Measurements from ENCODE around the gene MYH14. TPM values are rescaled to one million over a fixed set of nuclear protein-coding genes. Genes with fewer than 3 reads are reported as not detected.

MYH14 gene
- total RNA-seq, 1 experiment from 2014 or later = 0.84 TPM

DNA sequence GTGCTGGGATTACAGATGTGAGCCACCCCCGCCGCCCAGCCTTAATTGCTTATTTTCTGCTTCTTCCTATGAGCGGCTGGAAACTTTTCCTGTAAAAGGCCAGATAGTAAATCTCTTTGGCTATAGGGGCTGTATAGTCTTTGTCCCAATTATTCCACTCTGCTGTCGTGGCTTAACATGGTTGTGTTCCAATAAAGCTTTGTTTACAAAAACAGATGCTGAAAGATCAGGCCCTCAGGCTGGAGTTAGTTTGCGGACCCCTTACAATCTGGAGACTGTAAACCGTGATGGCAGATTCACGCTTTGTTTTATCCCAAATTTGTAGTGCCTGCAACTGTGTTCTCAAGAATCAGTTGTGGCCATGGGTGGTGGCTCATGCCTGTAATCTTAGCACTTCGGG is 115.0 kb downstream of the MYH14 start:
- Histone ChIP-seq H3K4me3 (ENCODE audit: low read depth, low read length, poor library complexity, severe bottlenecking) (no peak overlapping the region), H3K9me3 (ENCODE audit: low read depth, low read length, poor library complexity, severe bottlenecking) (no peaks in the 10 kb centered on the region), H3K36me3 (ENCODE audit: insufficient read depth, low read length, poor library complexity, severe bottlenecking) (no peaks in the 10 kb centered on the region), H3K27ac (ENCODE audit: low read depth, low read length, poor library complexity, severe bottlenecking) (no peak overlapping the region), H3K4me1 (ENCODE audit: insufficient read depth, low read length, poor library complexity, severe bottlenecking) (peaks cover 13% of the 10 kb centered on the region), H3K27me3 (replicated peaks; ENCODE audit: insufficient read depth, low read depth, low read length, poor library complexity) (peaks cover 14% of the 10 kb centered on the region)
- POLR2A ChIA-PET (ENCODE audit: low non-redundant PET) = no interaction called here
- DNase-seq (ENCODE audit: low spot score) = no peak
- CTCF ChIA-PET = no interaction called here
- no TSS peak for BruUV-seq (replicated peaks)
- intact Hi-C loops (cut with micrococcal nuclease; ENCODE audit: unreplicated experiment) = no loop called here
- no peak for TF ChIP-seq EZH2 (IDR thresholded peaks at IDR 0.05; ENCODE audit: borderline replicate concordance, low read depth, low read length, poor library complexity, severe bottlenecking)
- TF ChIP-seq, protein P1, sequence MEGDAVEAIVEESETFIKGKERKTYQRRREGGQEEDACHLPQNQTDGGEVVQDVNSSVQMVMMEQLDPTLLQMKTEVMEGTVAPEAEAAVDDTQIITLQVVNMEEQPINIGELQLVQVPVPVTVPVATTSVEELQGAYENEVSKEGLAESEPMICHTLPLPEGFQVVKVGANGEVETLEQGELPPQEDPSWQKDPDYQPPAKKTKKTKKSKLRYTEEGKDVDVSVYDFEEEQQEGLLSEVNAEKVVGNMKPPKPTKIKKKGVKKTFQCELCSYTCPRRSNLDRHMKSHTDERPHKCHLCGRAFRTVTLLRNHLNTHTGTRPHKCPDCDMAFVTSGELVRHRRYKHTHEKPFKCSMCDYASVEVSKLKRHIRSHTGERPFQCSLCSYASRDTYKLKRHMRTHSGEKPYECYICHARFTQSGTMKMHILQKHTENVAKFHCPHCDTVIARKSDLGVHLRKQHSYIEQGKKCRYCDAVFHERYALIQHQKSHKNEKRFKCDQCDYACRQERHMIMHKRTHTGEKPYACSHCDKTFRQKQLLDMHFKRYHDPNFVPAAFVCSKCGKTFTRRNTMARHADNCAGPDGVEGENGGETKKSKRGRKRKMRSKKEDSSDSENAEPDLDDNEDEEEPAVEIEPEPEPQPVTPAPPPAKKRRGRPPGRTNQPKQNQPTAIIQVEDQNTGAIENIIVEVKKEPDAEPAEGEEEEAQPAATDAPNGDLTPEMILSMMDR (conservative IDR thresholded peaks at IDR 0.05; ENCODE audit: low read depth, low read length) = no peak

- CTCF ChIA-PET = no interaction called here
- BruUV-seq (replicated peaks) = no TSS peak
- intact Hi-C loops (cut with micrococcal nuclease; ENCODE audit: unreplicated experiment) = no loop called here
Measured at GRCh38 chr19:50319156-50319555, 115.7 kb downstream of the MYH14 start.

DNA sequence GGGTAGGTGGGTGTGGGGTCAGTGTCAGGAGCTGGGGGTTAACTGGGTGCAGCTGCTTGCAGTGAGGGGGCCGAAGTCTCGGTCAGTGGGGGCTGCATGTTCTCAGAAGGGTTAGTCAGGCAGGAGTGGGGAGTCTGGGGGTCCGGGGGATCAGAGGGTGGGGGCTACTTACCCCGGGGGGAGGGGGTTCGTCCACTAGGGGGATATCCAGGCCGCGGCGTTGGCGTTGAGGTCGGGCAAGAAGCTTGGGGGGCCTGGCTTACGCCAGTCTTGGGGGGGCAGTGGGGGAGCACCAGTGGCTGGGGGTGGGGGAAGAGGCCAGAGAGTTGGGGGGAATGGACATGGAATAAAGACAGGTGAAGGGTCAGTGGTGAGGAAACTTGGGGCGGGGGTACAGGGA is 116.6 kb downstream of the MYH14 start:
- peaks cover 4% of the 10 kb centered on the region for H3K4me1 ChIP-seq (ENCODE audit: insufficient read depth, low read length, poor library complexity, severe bottlenecking)
- TF ChIP-seq, protein P1 (conservative IDR thresholded peaks at IDR 0.05; ENCODE audit: low read depth, low read length) = no peak
- TF ChIP-seq EZH2 (IDR thresholded peaks at IDR 0.05; ENCODE audit: borderline replicate concordance, low read depth, low read length, poor library complexity, severe bottlenecking) = no peak
- ChIA-PET CTCF (no interaction called here), POLR2A (ENCODE audit: low non-redundant PET) (no interaction called here)
- DNase-seq (ENCODE audit: low spot score) = no peak
- intact Hi-C loops (cut with micrococcal nuclease; ENCODE audit: unreplicated experiment) = no loop called here
- no peaks in the 10 kb centered on the region for H3K36me3 ChIP-seq (ENCODE audit: insufficient read depth, low read length, poor library complexity, severe bottlenecking)
- BruUV-seq (replicated peaks) = no TSS peak
- H3K9me3 ChIP-seq (ENCODE audit: low read depth, low read length, poor library complexity, severe bottlenecking) = no peaks in the 10 kb centered on the region
- H3K27ac ChIP-seq (ENCODE audit: low read depth, low read length, poor library complexity, severe bottlenecking) = no peak overlapping the region
- no peak overlapping the region for H3K4me3 ChIP-seq (ENCODE audit: low read depth, low read length, poor library complexity, severe bottlenecking)
- peaks cover 3% of the 10 kb centered on the region for H3K27me3 ChIP-seq (replicated peaks; ENCODE audit: insufficient read depth, low read depth, low read length, poor library complexity)

More at GRCh38 chr19:50319156-50319555, 115.7 kb downstream of the MYH14 start:
- POLR2A ChIA-PET (ENCODE audit: low non-redundant PET) = interaction anchor here (0.6 to 0.7 kb wide), 2 partner anchors 14 to 20 kb away, joined by 6 to 8 read pairs; no protein-coding TSS in a partner anchor
- TF ChIP-seq EZH2 (IDR thresholded peaks at IDR 0.05; ENCODE audit: borderline replicate concordance, low read depth, low read length, poor library complexity, severe bottlenecking) = no peak
- TF ChIP-seq, protein P1 (conservative IDR thresholded peaks at IDR 0.05; ENCODE audit: low read depth, low read length) = no peak
- no peak overlapping the region for H3K27ac ChIP-seq (ENCODE audit: low read depth, low read length, poor library complexity, severe bottlenecking)
- H3K27me3 ChIP-seq (replicated peaks; ENCODE audit: insufficient read depth, low read depth, low read length, poor library complexity) = peaks cover 11% of the 10 kb centered on the region
- no peaks in the 10 kb centered on the region for H3K9me3 ChIP-seq (ENCODE audit: low read depth, low read length, poor library complexity, severe bottlenecking)
- DNase-seq (ENCODE audit: low spot score) = no peak
- no peaks in the 10 kb centered on the region for H3K36me3 ChIP-seq (ENCODE audit: insufficient read depth, low read length, poor library complexity, severe bottlenecking)
- peaks cover 12% of the 10 kb centered on the region for H3K4me1 ChIP-seq (ENCODE audit: insufficient read depth, low read length, poor library complexity, severe bottlenecking)
- no peak overlapping the region for H3K4me3 ChIP-seq (ENCODE audit: low read depth, low read length, poor library complexity, severe bottlenecking)

All from A673 (cell line).